Cardiac fibroblast (primary cell): ENCODE results near the gene NPAS4.

Experiments
- DNase-seq, 2 donors: peaks; one replicate each; pipeline versions ENCODE4 v3.0.0 to v3.0.0-alpha.2; 2010; ENCODE audit warnings: low read depth in 2 of 2
- H3K4me3 ChIP-seq, 2 donors: replicated peaks in 1 of 2; 1 replicate in 1 of 2; 2 replicates in 1 of 2; pipeline ENCODE4 v1.5.1; 2011; ENCODE audit warnings: low read depth in 2 of 2, low read length in 2 of 2, mild to moderate bottlenecking in 2 of 2, moderate library complexity in 1 of 2
- TF ChIP-seq, protein P1 (sequence below): IDR thresholded peaks from one replicate; pipeline ENCODE4 v1.5.1; 2011; ENCODE audit warnings: low read depth, mild to moderate bottlenecking, low read length, inconsistent platforms

NPAS4 gene

DNA sequence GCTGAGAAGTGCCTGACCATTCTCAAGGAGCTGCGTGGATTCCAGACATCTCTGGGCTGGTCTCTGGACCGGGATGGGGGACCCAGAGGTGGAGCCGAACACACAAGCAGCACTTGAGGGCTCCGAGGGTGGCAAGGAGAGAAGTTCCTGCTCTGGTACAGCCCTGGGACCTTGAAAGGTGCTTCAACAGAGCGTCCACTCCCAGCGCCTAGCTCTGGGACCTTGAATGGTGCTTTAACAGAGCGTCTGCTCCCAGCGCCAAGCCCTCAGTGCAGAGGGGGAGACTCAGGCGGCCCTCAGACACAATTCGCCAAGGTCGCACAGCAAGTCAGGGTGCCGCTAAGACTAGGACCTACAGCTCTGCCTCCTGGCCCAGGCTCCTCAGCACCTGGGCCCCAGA lies 10.6 kb upstream of the NPAS4 start:
- DNase-seq, result no peak
- H3K4me3 ChIP-seq, result no peak overlapping the region
- TF ChIP-seq, protein P1, sequence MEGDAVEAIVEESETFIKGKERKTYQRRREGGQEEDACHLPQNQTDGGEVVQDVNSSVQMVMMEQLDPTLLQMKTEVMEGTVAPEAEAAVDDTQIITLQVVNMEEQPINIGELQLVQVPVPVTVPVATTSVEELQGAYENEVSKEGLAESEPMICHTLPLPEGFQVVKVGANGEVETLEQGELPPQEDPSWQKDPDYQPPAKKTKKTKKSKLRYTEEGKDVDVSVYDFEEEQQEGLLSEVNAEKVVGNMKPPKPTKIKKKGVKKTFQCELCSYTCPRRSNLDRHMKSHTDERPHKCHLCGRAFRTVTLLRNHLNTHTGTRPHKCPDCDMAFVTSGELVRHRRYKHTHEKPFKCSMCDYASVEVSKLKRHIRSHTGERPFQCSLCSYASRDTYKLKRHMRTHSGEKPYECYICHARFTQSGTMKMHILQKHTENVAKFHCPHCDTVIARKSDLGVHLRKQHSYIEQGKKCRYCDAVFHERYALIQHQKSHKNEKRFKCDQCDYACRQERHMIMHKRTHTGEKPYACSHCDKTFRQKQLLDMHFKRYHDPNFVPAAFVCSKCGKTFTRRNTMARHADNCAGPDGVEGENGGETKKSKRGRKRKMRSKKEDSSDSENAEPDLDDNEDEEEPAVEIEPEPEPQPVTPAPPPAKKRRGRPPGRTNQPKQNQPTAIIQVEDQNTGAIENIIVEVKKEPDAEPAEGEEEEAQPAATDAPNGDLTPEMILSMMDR, result no peak

DNA sequence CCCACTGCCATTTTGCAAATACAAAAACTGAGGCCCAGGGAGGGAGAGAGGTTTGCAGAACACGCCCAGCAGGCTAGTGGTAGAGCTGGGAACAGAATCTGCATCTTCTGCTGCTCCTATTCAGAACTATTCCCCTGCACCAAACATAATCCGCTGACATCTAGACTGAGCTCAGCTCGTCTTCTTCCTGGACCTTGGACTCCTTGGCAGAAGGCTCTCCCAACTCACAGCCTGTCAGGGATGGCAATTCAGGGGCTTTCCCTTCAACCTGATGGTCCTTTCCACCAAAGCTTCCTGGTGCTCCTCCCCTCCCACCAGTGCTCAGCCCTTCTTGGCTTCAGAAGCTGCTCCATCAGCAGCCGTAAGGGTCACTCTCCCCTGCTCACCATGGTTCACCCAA lies 9.5 kb upstream of the NPAS4 start:
- no peak overlapping the region for H3K4me3 ChIP-seq
- DNase-seq, result no peak
- TF ChIP-seq, protein P1, result no peak

DNA sequence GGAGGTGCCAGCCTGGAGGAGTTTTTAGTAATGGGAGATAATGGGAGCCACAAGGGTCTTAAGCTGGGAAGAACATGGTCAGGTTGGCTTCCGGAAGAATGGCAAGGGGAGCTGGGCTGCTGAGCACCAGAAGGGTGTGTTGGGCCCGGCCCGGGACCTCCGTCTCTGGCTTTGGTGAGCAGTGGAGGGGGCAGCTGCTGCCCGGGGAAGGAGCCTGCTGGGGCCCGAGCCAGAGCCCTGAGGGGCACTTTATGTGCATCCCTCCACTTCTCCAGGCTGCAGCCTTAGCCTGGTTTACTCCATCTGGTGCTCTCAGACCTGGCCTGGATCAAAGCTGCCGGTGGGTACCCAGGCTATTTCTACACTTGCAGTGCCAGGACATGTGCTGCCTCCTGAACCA lies 8.7 kb upstream of the NPAS4 start:
- no peak overlapping the region for H3K4me3 ChIP-seq
- no peak for DNase-seq
- TF ChIP-seq, protein P1, result no peak

DNA sequence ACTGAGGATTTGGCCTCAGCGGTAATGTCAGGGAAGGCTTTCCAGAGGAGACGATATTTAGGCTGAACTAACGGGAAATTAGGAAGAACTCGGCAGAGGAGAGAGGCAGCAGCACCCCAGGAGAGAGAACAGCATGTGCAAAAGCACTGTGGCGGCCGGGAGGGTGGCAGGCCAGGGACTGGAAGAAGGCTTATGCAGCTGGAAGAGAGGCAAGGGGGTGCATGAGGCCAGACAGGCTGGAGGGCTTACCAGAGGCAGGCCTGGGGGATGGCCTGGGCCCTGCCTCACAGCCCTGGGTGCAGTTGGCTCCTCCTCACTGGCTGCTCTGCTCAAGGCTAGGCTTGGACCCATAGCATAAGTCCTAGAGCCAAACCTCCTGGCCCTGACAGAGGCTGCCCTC lies 7.7 kb upstream of the NPAS4 start:
- H3K4me3 ChIP-seq, result no peak overlapping the region
- TF ChIP-seq, protein P1, result no peak
- DNase-seq, result no peak

DNA sequence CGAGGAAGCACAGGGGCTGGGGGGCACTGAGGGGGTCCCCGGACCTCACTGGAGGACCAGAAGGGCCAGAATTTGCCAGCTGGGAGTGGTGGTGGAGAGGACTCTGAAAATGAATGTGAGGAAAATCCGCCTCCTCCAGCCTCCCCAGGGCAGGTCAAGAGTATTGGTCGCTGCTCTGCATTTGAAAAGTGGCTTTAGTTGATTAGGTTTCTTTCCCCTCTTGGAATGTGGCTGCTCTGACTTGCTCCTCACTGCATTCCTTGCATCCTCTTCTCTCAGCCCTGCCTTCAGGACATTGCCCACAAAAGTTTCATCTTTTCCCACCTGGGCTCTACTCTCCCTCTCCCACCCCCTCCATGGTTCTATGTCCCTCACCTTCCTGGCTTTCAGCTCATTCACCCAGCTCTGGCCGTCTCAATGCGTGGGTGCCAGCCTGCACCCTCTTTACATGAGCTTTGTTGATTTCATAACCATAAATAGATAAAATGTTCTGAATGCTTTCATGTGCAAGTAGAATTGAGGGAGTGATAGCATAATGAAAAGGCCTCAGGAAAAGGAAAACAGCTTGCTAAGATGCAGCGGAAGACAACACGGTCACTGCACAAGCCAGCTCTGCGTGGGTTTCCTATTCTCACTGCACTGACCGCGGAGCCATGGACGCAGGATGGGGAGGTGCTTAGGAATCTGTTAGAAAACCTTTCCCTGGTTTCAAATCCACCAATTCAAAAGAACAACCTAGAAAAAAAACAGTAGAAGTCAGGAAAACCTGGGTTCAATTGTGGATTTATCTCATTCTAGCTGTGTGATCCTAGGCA lies 6.5 kb upstream of the NPAS4 start:
- DNase-seq, result no peak
- H3K4me3 ChIP-seq, result no peak overlapping the region
- TF ChIP-seq, protein P1, result no peak

DNA sequence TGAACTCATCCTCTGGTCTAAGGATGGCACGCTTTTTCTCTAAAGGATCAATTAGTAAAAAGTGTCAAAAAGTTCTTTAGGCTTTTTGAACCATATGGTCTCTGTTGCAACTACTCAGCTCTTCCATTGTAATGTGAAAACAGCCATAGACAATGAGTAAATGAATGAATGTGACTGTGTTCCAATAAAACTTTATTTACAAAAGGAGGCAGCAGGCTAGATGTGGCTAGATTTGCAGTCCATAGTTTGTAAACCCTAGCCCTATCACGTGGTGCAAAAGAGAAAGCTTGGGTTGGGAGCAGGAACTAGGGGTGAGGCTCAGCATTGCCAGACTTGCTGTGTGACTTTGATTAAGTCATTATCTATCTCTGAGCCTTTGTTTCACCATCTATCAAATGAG lies 5.4 kb upstream of the NPAS4 start:
- TF ChIP-seq, protein P1, result no peak
- DNase-seq, result no peak
- H3K4me3 ChIP-seq, result no peak overlapping the region

DNA sequence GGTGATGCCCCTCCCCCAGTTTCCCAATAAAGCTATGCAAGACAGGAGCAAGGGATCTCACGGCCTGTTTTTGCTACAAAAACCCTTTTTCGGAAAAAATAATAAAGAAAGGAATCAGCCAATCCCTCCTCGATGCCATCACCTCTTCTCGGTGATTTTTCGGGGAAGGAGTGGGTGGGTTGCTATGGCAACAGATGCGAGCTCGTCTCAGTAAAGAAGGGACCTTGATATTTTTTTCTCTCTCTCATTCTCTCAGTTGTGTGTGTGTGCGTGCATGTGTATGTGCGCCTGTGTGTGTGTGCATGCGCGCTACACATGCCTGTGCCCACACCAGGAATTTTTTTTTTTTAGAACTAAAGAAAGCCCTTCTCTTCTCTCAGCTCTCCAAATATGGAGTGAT lies 3.8 kb upstream of the NPAS4 start:
- TF ChIP-seq, protein P1, result no peak
- DNase-seq, result no peak
- H3K4me3 ChIP-seq, result no peak overlapping the region
